Activated CD4-positive, alpha-beta T cell treated with anti-CD3 and anti-CD28 coated beads, Interleukin-2, amount 50 U/mL, for 24 hours (primary cell): ENCODE data around the gene PNRC1.
"Not testable (repeated sequence)": the region's sequence is repeated elsewhere in the genome, so short reads cannot be mapped to it uniquely, and the experiment has no call there.

Experiments
- DNase-seq, 2 donors: peaks; one replicate each; pipeline ENCODE4 v3.0.0-alpha.2; 2020; ENCODE audit warnings: low read depth in 1 of 2, low spot score in 1 of 2

The PNRC1 gene

GRCh38 chr6:89098461-89098860 lies 17.9 kb downstream of the PNRC1 start:
- DNase-seq: no peak

GRCh38 chr6:89100114-89100513 lies 19.6 kb downstream of the PNRC1 start:
- DNase-seq: no peak

GRCh38 chr6:89110284-89110683 lies 29.7 kb downstream of the PNRC1 start:
- no peak for DNase-seq

GRCh38 chr6:89111933-89112332 lies 31.4 kb downstream of the PNRC1 start:
- DNase-seq: no peak

- no peak for DNase-seq
Measured at GRCh38 chr6:89116702-89117101, 36.2 kb downstream of the PNRC1 start.

GRCh38 chr6:89117211-89118108 lies 36.9 kb downstream of the PNRC1 start, which contains the start of gene SRSF12:
Gene SRSF12, minus strand, starts transcription at chr6:89118071. Its CDS starts 184 bp downstream, at chr6:89117887.
- peak; percentile 3 to 16 for DNase-seq

- no peak for DNase-seq
Measured at GRCh38 chr6:89118931-89119330, 38.4 kb downstream of the PNRC1 start.

GRCh38 chr6:89120371-89120770 lies 39.8 kb downstream of the PNRC1 start:
- no peak for DNase-seq

GRCh38 chr6:89121934-89122333 lies 41.4 kb downstream of the PNRC1 start:
- no peak for DNase-seq

GRCh38 chr6:89122625-89123024 lies 42.1 kb downstream of the PNRC1 start:
- DNase-seq: no peak

GRCh38 chr6:89128256-89128671 lies 47.7 kb downstream of the PNRC1 start:
- not testable (repeated sequence) for DNase-seq

GRCh38 chr6:89131599-89131998 lies 51.0 kb downstream of the PNRC1 start:
- DNase-seq: no peak

- DNase-seq: no peak
Measured at GRCh38 chr6:89132057-89132456, 51.5 kb downstream of the PNRC1 start.

- DNase-seq: no peak
Measured at GRCh38 chr6:89133981-89134380, 53.4 kb downstream of the PNRC1 start.

GRCh38 chr6:89134723-89135122 lies 54.2 kb downstream of the PNRC1 start:
- DNase-seq: no peak
